GM23338 (cell line): Measurements from ENCODE around the gene PIGS.

Experiments used
- CTCF ChIP-seq, 2 experiments: fragments of 200-600 bp in 1 of 2; sonication (generic) in 1 of 2; conservative IDR thresholded peaks; 2 replicates each; pipeline versions ENCODE4 v1.5.1 to v1.6.1; 2016 to 2017; ENCODE audit warnings: antibody characterized with exemption in 2 of 2, low read depth in 2 of 2, mild to moderate bottlenecking in 2 of 2, moderate library complexity in 1 of 2
- EZH2 ChIP-seq: fragments of 200-600 bp; sonication (generic); IDR thresholded peaks from one replicate; pipeline ENCODE4 v1.8.0; 2017; ENCODE audit warnings: antibody characterized with exemption, mild to moderate bottlenecking, low read depth; ENCODE audit not compliant: unreplicated experiment
- EZH2phosphoT487 ChIP-seq: fragments of 200-600 bp; sonication (generic); IDR thresholded peaks from one replicate; pipeline ENCODE4 v1.8.1; 2018; ENCODE audit warnings: antibody characterized with exemption; ENCODE audit not compliant: unreplicated experiment
- POLR2AphosphoS5 ChIP-seq: IDR thresholded peaks from 2 replicates; pipeline ENCODE4 v1.6.1; 2016; ENCODE audit warnings: antibody characterized with exemption, low read depth

- TF ChIP-seq EZH2 (no peak), CTCF (conservative IDR thresholded peaks at IDR 0.05; ENCODE audit: low read depth in 2 of 2) (no peak), EZH2phosphoT487 (no peak), POLR2AphosphoS5 (no peak)
Observed at GRCh38 chr17:28550858-28551257, 20.5 kb downstream of the PIGS start.
